AG20443 (cell line): Measurements from ENCODE around the gene CEBPG.

Source experiments
- DNase-seq: peaks from one replicate; pipeline ENCODE4 v3.0.0; 2012; ENCODE audit warnings: low spot score, mixed read lengths

The CEBPG gene

GRCh38 chr19:33407140-33407551 is 33.6 kb downstream of the CEBPG start:
- no peak for DNase-seq

DNA sequence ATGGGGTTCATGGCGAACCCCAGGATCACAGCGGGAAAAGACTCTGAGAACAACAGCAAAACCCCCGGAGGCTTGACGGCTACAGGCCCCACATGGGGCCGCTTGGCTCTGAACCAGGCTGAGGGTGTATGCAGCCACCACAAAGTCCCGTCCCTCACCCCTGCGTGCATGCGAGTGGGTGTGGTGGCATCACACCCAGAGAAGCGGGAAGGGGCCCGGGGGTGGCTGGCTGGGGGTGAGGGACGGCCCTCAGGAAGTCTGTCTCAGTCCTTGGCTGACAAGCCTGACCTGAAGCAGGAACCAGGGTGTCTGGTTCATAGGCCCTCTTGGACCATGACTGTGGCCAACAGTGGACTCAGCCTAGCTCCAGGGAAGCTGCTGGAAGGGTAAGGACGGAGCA is 34.2 kb downstream of the CEBPG start:
- no peak for DNase-seq

DNA sequence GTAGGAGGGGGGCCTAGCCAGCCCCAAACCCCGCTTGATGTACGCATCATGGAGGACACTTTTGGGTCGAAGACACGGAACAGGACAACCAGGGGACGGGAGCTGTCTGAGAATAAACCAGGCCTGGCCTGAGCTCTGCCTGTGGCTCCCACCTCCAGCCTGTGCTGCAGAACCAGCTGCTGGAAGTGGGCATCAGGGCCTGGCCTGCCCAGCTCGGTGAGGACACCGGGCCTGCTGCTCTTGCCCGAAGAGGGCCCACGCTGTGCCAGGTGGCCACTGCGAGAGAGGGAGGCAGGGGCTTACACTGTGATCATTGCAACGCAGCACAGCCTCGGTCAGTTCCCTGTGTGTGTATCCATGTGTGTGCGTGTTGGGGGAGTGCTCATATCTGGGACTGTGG is 34.6 kb downstream of the CEBPG start:
- no peak for DNase-seq

- DNase-seq, result no peak
Measured at GRCh38 chr19:33408538-33409434, 35.3 kb downstream of the CEBPG start.

- DNase-seq, result no peak
Measured at GRCh38 chr19:33409906-33410685, 36.6 kb downstream of the CEBPG start.

- no peak for DNase-seq
Measured at GRCh38 chr19:33410915-33411401, 37.4 kb downstream of the CEBPG start.

DNA sequence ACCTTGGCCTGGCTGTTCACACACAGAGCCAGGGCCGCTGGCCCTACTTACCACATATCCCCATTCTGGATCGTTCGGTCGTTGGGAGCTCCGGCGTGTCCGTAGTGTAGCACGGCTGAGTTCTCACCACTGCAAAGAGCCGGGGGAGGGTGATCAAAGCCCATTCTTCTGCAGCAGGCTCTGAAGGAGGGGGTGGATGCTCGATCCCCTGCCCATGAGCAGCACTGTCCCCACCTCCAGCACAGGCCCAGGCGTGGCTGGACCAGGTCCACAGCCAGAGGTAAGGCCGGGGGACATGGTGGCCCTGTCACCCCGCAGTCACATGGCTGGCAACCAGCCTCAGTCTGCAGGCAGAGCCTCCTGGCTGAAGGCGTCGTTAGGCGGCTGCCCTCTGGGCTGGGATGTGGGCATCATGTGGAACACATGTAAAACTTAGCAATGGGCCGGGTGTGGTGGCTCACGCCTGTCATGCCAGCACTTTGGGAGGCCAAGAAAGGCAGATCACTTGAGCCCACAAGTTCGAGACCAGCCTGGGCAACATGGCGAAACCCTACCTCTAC is 38.2 kb downstream of the CEBPG start:
- DNase-seq, result no peak

- no peak for DNase-seq
Measured at GRCh38 chr19:33412601-33413425, 39.3 kb downstream of the CEBPG start.

DNA sequence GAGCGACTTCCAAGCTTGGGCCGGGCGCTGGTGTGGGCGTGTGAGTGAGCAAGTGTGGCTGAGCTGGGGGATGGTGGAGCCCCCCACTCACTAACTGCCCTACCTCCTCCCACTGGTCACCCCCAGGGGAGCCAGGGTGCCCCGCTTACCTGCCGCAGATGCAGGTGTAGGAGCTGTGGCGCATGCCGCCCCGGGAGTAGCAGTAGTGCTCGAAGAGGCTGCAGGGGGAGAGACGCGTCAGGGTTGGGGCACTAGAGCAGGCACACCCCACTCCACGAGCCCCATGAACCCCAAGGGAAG is 39.9 kb downstream of the CEBPG start:
- no peak for DNase-seq

GRCh38 chr19:33413868-33414666 is 40.6 kb downstream of the CEBPG start:
- no peak for DNase-seq

DNA sequence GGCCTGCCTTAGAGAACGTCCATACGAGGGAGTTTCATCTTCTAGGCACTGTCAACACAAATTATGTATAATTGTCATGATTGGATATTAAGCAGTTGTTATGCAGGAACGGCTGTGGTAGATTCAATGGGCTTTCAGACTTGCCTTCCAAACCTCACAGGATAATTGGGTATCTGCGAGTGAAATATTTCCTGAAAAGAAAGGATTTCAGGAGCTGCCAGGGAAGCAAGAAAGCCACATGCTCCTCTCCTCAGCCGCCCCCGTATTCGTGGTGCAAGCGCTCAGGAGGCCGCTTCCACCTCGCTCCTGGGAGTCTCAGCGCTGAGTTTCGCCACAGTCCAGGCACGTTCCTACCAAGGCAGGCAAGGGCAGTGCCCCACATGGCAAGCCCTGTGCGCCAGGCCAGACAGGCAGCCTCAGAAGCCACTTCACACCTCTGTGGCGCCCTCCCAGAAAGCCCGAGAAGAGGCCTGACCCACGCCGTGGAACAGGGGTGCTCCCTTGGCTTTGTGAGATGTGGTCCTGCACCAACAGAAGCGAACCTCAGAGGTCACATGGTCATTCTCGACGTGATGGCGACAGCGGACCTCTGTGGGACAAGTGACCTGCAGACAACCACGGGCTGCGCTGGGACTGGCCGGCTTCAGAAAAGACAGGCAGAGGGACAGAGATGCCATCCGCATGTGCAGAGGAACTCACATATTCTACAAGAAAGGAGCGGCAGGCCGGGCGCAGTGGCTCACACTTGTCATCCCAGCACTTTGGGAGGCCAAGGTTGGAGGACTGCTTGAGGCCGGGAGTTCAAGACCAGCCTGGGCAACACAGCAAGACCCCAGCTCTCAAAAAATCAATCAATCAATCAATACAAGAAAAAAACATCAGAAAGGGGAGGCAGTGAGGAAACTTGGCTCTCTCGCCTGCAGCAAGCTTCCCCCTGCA is 41.4 kb downstream of the CEBPG start:
- no peak for DNase-seq

DNA sequence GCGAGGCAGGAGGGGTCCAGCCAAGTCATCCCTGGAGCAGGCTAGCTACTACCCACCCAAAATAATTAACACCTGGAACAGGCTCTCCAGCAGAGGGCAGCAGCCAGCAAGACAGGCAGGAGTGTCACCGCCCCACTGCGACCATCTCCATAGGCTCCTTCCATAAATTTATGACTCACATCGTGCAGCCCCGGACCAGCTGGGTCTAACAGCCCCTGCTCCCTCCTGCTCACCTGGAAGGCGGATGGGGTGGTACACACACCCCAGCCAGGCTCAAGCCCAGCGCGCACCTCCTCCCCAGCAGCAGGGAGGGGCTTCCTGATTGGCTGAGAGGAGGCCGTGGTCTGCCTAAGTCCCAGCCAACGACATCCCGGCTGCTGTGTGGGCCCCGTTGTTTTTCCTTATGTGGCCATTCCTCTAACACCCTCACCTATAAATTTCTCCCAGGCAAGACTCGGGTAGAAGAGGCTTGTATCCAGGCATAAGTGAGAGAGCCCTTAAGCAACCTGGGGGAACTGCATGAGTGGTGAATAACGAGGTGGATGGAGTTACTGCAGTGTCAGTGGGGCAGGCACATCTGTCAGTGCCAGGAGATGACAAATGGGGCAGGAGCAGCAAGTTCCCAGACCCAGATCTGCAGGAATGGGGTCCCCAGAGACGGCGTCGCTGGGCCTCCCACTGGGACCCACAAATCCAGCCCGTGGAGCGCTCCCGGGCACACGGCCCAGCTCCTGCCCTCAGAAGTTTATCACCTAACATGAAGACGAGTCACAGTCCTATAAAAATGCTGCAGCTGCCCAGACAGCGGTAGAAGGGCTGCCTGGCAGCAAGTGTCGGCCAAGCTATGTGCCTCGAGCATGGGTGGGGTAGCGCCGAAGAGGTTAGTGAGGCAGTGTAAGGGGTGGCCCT is 43.1 kb downstream of the CEBPG start:
- DNase-seq, result peak; percentile 80

DNA sequence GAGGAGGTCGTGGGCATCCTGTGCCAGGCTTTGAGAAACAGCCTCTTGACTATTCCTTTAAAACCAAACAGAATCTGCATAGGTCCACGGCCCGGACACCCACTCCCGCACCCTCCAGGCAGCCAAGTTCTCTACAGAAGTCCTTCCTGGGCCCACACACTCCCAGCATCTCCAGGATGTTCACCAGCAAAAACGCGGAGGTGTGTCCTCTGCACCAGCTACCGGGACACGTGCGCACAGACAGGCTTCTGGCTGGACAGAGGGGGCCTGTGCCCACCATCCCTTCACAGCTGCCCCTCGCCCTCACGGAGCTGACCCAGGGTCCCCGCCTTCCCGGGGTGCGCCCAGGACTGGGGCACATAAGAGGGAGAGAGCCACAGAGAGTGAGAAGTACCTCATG is 44.2 kb downstream of the CEBPG start:
- no peak for DNase-seq

- no peak for DNase-seq
Measured at GRCh38 chr19:33418461-33418860, 45.0 kb downstream of the CEBPG start.

DNA sequence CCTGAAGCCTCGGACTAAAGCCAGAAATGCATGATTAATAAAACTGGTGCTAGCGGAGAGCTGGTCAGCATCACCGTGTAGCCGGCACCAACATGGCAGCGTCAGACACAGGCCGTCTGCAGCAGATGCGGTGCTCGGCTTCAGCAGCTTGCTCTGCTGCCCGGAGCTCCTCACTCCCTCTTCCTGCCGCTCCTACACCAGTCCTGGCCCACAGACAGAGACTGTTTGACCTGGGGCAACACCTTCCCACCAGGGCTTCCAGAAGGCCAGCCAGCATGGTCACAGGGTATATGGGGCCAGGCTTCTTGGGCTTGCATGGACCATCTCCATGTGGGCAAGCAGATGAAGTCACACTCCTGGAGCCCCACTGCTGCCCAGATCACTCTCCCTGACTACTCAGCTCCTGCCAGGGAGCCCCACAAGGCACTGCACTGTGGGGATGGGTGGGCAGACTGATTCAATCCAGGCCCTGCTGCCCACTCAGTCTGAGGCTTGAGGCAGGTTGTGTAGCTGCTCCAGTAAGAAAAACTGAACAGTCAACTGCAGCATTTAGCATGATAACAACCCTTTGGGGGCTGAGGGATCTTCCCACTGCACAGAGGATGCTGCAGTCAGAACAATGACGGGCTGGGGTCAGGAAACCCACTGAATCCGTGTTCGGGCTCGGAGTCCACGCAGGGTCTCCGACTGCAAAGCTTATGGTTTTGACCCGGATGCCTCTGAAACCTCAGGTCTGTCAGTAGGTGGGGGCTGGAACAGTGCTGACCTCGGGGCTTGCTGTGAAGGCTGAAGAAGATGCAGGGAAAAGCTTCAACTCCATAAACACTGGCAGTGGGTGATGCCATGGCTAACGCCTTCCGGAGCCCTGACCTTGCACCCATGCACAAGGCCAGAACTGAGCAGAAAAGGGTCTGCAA is 45.6 kb downstream of the CEBPG start:
- no peak for DNase-seq

GRCh38 chr19:33419788-33420130 is 46.2 kb downstream of the CEBPG start:
- DNase-seq, result no peak

GRCh38 chr19:33420821-33421220 is 47.3 kb downstream of the CEBPG start:
- no peak for DNase-seq

- no peak for DNase-seq
Measured at GRCh38 chr19:33421368-33421767, 47.9 kb downstream of the CEBPG start.
